Esophagus muscularis mucosa (tissue), 3 donors: ENCODE measurements around the gene CYB5RL.

Experiments used
- CTCF ChIP-seq, 3 experiments: fragments of 200-600 bp in 2 of 3; fragments of 450-650 bp in 1 of 3; sonication (generic) in 2 of 3; IDR thresholded peaks; one replicate each; pipeline ENCODE4 v1.5.1; 2017 to 2019; ENCODE audit warnings: antibody characterized with exemption in 3 of 3, mild to moderate bottlenecking in 2 of 3, moderate library complexity in 1 of 3
- POLR2A ChIP-seq: fragments of 450-650 bp; IDR thresholded peaks from one replicate; pipeline ENCODE4 v1.6.1; 2017; ENCODE audit warnings: antibody characterized with exemption, moderate library complexity, mild to moderate bottlenecking, low read depth

DNA sequence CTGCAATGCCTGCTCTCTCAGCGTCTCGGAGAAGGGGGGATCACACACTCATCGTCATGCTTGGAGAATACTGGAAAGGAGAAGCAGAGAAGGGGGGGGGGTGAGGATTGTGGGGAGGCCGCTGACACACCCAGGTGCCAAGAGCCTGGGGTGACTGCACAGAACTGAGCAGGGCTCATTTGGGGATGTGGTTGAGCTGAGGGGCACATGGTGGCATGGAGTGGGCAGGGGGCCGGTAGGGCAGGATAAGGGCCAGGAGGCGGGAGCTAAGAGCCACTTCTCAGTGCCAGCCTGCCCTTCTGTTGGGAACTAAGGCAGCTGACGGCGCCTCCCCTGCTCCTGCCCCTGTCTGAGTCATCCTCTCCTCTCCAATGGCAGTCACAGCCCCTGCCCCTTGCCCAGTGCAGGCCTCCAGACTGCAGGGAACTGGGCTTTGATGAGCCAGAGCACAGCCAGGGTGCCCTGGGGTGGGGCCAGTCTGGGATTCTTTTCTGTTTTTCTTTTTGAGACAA, 27.3 kb upstream of the CYB5RL start:
- TF ChIP-seq CTCF (IDR thresholded peaks at IDR 0.05) (no peak), POLR2A (no peak)
